ENCODE data around the gene SDR42E2. TPM values are rescaled to one million over a fixed set of nuclear protein-coding genes. Genes with fewer than 3 reads are reported as not detected.

SDR42E2 gene
- total RNA-seq, 1 experiment from 2014 or later = not detected

- Histone ChIP-seq H3K36me3 (ENCODE audit: insufficient read depth, low read length, poor library complexity, severe bottlenecking) (no peaks in the 10 kb centered on the region), H3K9me3 (ENCODE audit: low read depth, low read length, poor library complexity, severe bottlenecking) (no peaks in the 10 kb centered on the region), H3K4me1 (ENCODE audit: insufficient read depth, low read length, poor library complexity, severe bottlenecking) (no peaks in the 10 kb centered on the region), H3K4me3 (ENCODE audit: low read depth, low read length, poor library complexity, severe bottlenecking) (no peak overlapping the region), H3K27ac (ENCODE audit: low read depth, low read length, poor library complexity, severe bottlenecking) (no peak overlapping the region), H3K27me3 (replicated peaks; ENCODE audit: insufficient read depth, low read depth, low read length, poor library complexity) (no peaks in the 10 kb centered on the region)
- BruUV-seq (replicated peaks) = no TSS peak
- intact Hi-C loops (cut with micrococcal nuclease; ENCODE audit: unreplicated experiment) = no loop called here
- DNase-seq (ENCODE audit: low spot score) = no peak
- ChIA-PET POLR2A (ENCODE audit: low non-redundant PET) (no interaction called here), CTCF (no interaction called here)
- no peak for TF ChIP-seq CTCF (conservative IDR thresholded peaks at IDR 0.05; ENCODE audit: low read depth, low read length)
- no peak for TF ChIP-seq EZH2 (IDR thresholded peaks at IDR 0.05; ENCODE audit: borderline replicate concordance, low read depth, low read length, poor library complexity, severe bottlenecking)
Measured at GRCh38 chr16:22174642-22175041, 12.3 kb downstream of the SDR42E2 start.

- DNase-seq (ENCODE audit: low spot score) = no peak
- Histone ChIP-seq H3K27me3 (replicated peaks; ENCODE audit: insufficient read depth, low read depth, low read length, poor library complexity) (no peaks in the 10 kb centered on the region), H3K4me3 (ENCODE audit: low read depth, low read length, poor library complexity, severe bottlenecking) (no peak overlapping the region), H3K27ac (ENCODE audit: low read depth, low read length, poor library complexity, severe bottlenecking) (no peak overlapping the region), H3K4me1 (ENCODE audit: insufficient read depth, low read length, poor library complexity, severe bottlenecking) (no peaks in the 10 kb centered on the region), H3K9me3 (ENCODE audit: low read depth, low read length, poor library complexity, severe bottlenecking) (no peaks in the 10 kb centered on the region), H3K36me3 (ENCODE audit: insufficient read depth, low read length, poor library complexity, severe bottlenecking) (no peaks in the 10 kb centered on the region)
- intact Hi-C loops (cut with micrococcal nuclease; ENCODE audit: unreplicated experiment) = no loop called here
- TF ChIP-seq CTCF (conservative IDR thresholded peaks at IDR 0.05; ENCODE audit: low read depth, low read length) (no peak), EZH2 (IDR thresholded peaks at IDR 0.05; ENCODE audit: borderline replicate concordance, low read depth, low read length, poor library complexity, severe bottlenecking) (no peak)
- POLR2A ChIA-PET (ENCODE audit: low non-redundant PET) = no interaction called here
- CTCF ChIA-PET = no interaction called here
- BruUV-seq (replicated peaks) = no TSS peak
Measured at GRCh38 chr16:22177968-22178930, 15.9 kb downstream of the SDR42E2 start.

GRCh38 chr16:22181426-22181825 is 19.1 kb downstream of the SDR42E2 start:
- ChIA-PET CTCF (no interaction called here), POLR2A (ENCODE audit: low non-redundant PET) (no interaction called here)
- no peaks in the 10 kb centered on the region for H3K4me1 ChIP-seq (ENCODE audit: insufficient read depth, low read length, poor library complexity, severe bottlenecking)
- H3K27me3 ChIP-seq (replicated peaks; ENCODE audit: insufficient read depth, low read depth, low read length, poor library complexity) = no peaks in the 10 kb centered on the region
- intact Hi-C loops (cut with micrococcal nuclease; ENCODE audit: unreplicated experiment) = loop anchor here (10.0 kb wide), 1 partner anchor 357 kb away; no protein-coding TSS in a partner anchor
- no peaks in the 10 kb centered on the region for H3K36me3 ChIP-seq (ENCODE audit: insufficient read depth, low read length, poor library complexity, severe bottlenecking)
- no TSS peak for BruUV-seq (replicated peaks)
- TF ChIP-seq EZH2 (IDR thresholded peaks at IDR 0.05; ENCODE audit: borderline replicate concordance, low read depth, low read length, poor library complexity, severe bottlenecking) (no peak), CTCF (conservative IDR thresholded peaks at IDR 0.05; ENCODE audit: low read depth, low read length) (no peak)
- no peak overlapping the region for H3K4me3 ChIP-seq (ENCODE audit: low read depth, low read length, poor library complexity, severe bottlenecking)
- no peak overlapping the region for H3K27ac ChIP-seq (ENCODE audit: low read depth, low read length, poor library complexity, severe bottlenecking)
- H3K9me3 ChIP-seq (ENCODE audit: low read depth, low read length, poor library complexity, severe bottlenecking) = no peaks in the 10 kb centered on the region
- no peak for DNase-seq (ENCODE audit: low spot score)
